A673 (cell line): ENCODE measurements around the gene SCPEP1.

ENCODE experiments used
- CTCF ChIP-seq: fragments of 300-800, 200-600 bp; sonication (generic); conservative IDR thresholded peaks from 2 replicates; pipeline ENCODE4 v1.5.1; 2017; ENCODE audit warnings: low read depth, mild to moderate bottlenecking, antibody characterized with exemption, low read length, moderate library complexity, mixed read lengths
- EZH2 ChIP-seq: fragments of 200-600 bp; sonication (generic); IDR thresholded peaks from 2 replicates; pipeline ENCODE4 v1.6.1; 2017; ENCODE audit warnings: borderline replicate concordance, low read depth, mild to moderate bottlenecking, mixed read lengths, antibody characterized with exemption, low read length; ENCODE audit not compliant: poor library complexity, severe bottlenecking

- no peak for TF ChIP-seq CTCF
- TF ChIP-seq EZH2, result no peak
Measured at GRCh38 chr17:57032343-57032742, 54.4 kb downstream of the SCPEP1 start.
